Skin of body (tissue), 2 donors: ENCODE results near the gene ZFPM1. TPM values are rescaled to one million over a fixed set of nuclear protein-coding genes. Genes with fewer than 3 reads are reported as not detected.
"Not testable (repeated sequence)": the region's sequence is repeated elsewhere in the genome, so short reads cannot be mapped to it uniquely, and the experiment has no call there.

ENCODE experiments used
- DNase-seq: peaks from one replicate; lab custom pipeline; 2025; lab: John Stamatoyannopoulos, UW
- total RNA-seq: library from RNA; depleted of rRNA; stranded (reverse); fragments of >200 nt; gene quantifications from one replicate; pipeline ENCODE4 v1.2.3, GENCODE V29; 2014

ZFPM1 gene
- total RNA-seq, 1 donor from 2014 or later, result 0.69 TPM

- DNase-seq, result no peak
These were observed 58.8 kb downstream of the ZFPM1 start for GRCh38 chr16:88511906-88512305.

- no peak for DNase-seq
These were observed 59.9 kb downstream of the ZFPM1 start for GRCh38 chr16:88512728-88513696.

- no peak for DNase-seq
These were observed 61.0 kb downstream of the ZFPM1 start for GRCh38 chr16:88514070-88514469.

GRCh38 chr16:88514526-88515232, 61.6 kb downstream of the ZFPM1 start:
- no peak for DNase-seq

- DNase-seq, result no peak
These were observed 62.3 kb downstream of the ZFPM1 start for GRCh38 chr16:88515371-88515770.

GRCh38 chr16:88515925-88516594, 63.0 kb downstream of the ZFPM1 start:
- no peak for DNase-seq

- DNase-seq, result no peak
These were observed 63.6 kb downstream of the ZFPM1 start for GRCh38 chr16:88516601-88517061.

- not testable (repeated sequence) for DNase-seq
These were observed 64.2 kb downstream of the ZFPM1 start for GRCh38 chr16:88517208-88517774.

GRCh38 chr16:88518411-88519111, 65.5 kb downstream of the ZFPM1 start:
- not testable (repeated sequence) for DNase-seq

- no peak for DNase-seq
These were observed 66.2 kb downstream of the ZFPM1 start for GRCh38 chr16:88519240-88519639.

GRCh38 chr16:88519938-88520653, 67.0 kb downstream of the ZFPM1 start:
- no peak for DNase-seq

- DNase-seq, result no peak
These were observed 68.6 kb downstream of the ZFPM1 start for GRCh38 chr16:88521674-88522073.

- DNase-seq, result no peak
These were observed 69.3 kb downstream of the ZFPM1 start for GRCh38 chr16:88522276-88522949.

GRCh38 chr16:88523309-88524161, 70.5 kb downstream of the ZFPM1 start:
- no peak for DNase-seq

- no peak for DNase-seq
These were observed 71.3 kb downstream of the ZFPM1 start for GRCh38 chr16:88524274-88524972.

- DNase-seq, result no peak
These were observed 72.0 kb downstream of the ZFPM1 start for GRCh38 chr16:88524973-88525662.

GRCh38 chr16:88525663-88525990, 72.5 kb downstream of the ZFPM1 start:
- DNase-seq, result no peak
